Panc1 (cell line): ENCODE measurements around the gene OSBPL10. TPM values are rescaled to one million over a fixed set of nuclear protein-coding genes. Genes with fewer than 3 reads are reported as not detected.

Experiments
- ATAC-seq: fragments of 200-7000 bp; cut with Tn5 transposase; 2 replicates; pipeline ENCODE4 v1.9.1; 2020; ENCODE audit warnings: mild to moderate bottlenecking, moderate library complexity
- BruUV-seq: library from RNA; stranded (reverse); fragments of 400-500 nt; replicated peaks from 2 replicates; lab custom pipeline; 2021; lab: Mats Ljungman, UMichigan
- CTCF ChIA-PET: fragments of 300-600 bp; sonication (Branson Sonifier 250); formaldehyde crosslinking; loops from one replicate; lab custom pipeline; 2022; ENCODE audit warnings: antibody characterized with exemption; lab: Charles Lee
- POLR2A ChIA-PET: fragments of 300-600 bp; sonication (Branson Sonifier 250); formaldehyde crosslinking; loops from one replicate; lab custom pipeline; 2022; ENCODE audit warnings: antibody characterized with exemption; lab: Charles Lee
- DNase-seq: peaks from one replicate; pipeline ENCODE4 v3.0.0-alpha.2; 2010; ENCODE audit warnings: low read depth, low spot score
- H3K27ac ChIP-seq: 2 replicates; pipeline ENCODE4 v1.5.1; 2011; ENCODE audit warnings: mild to moderate bottlenecking, low read length, inconsistent platforms
- H3K27me3 ChIP-seq: fragments of 200-500 bp; sonication (Bioruptor generic); 2 replicates; pipeline ENCODE4 v1.6.0; 2014; ENCODE audit warnings: low read length, inconsistent platforms; ENCODE audit not compliant: control insufficient read depth, insufficient read depth
- H3K36me3 ChIP-seq: fragments of 200-500 bp; sonication (Bioruptor generic); 2 replicates; pipeline ENCODE4 v1.5.1; 2014; ENCODE audit warnings: inconsistent platforms, mild to moderate bottlenecking, low read length, moderate library complexity; ENCODE audit not compliant: control insufficient read depth, insufficient read depth
- H3K4me1 ChIP-seq: 2 replicates; pipeline ENCODE4 v1.5.1; 2011; ENCODE audit warnings: inconsistent platforms, mild to moderate bottlenecking, low read length, moderate library complexity; ENCODE audit not compliant: control insufficient read depth, insufficient read depth
- H3K4me3 ChIP-seq, 2 experiments: 2 replicates each; pipeline ENCODE4 v1.5.1; 2011 to 2012; ENCODE audit warnings: low read depth in 2 of 2, low read length in 2 of 2, mild to moderate bottlenecking in 2 of 2, inconsistent platforms in 1 of 2, moderate library complexity in 1 of 2
- H3K9me3 ChIP-seq: fragments of 200-500 bp; sonication (Bioruptor generic); 2 replicates; pipeline ENCODE4 v1.5.1; 2014; ENCODE audit warnings: low read depth, mild to moderate bottlenecking, inconsistent platforms, low read length, moderate library complexity; ENCODE audit not compliant: control insufficient read depth, insufficient read depth
- POLR2AphosphoS5 ChIP-seq: IDR thresholded peaks from 2 replicates; pipeline ENCODE4 v1.6.1; 2012; ENCODE audit warnings: mild to moderate bottlenecking, low read depth, low read length, moderate library complexity
- SIN3A ChIP-seq: IDR thresholded peaks from 2 replicates; pipeline ENCODE4 v1.6.1; 2012; ENCODE audit warnings: low read depth, mild to moderate bottlenecking, low read length, moderate library complexity, borderline replicate concordance; ENCODE audit not compliant: insufficient read depth
- TCF7L2 ChIP-seq: IDR thresholded peaks from 2 replicates; pipeline ENCODE4 v1.6.1; 2011; ENCODE audit warnings: mild to moderate bottlenecking, low read depth, low read length, inconsistent platforms
- in situ Hi-C: cut with HindIII; loops from 2 replicates; pipeline ENCODE4 v1.10.0; 2016; ENCODE audit warnings: low sequenced_read_pairs, low pct_unique_long_range_greater_than_20kb
- intact Hi-C: fragments of 100-400 bp; cut with micrococcal nuclease; formaldehyde crosslinking; loops from one replicate; pipeline ENCODE4 v1.10.0; 2022; ENCODE audit not compliant: unreplicated experiment
- total RNA-seq: library from RNA; stranded (reverse); gene quantifications from one replicate; pipeline ENCODE4 v1.2.1, GENCODE V29; 2021; ENCODE audit not compliant: unreplicated experiment
- TF ChIP-seq, protein P1 (sequence below): fragments of 450-650 bp; IDR thresholded peaks from 2 replicates; pipeline ENCODE4 v1.5.1; 2017; ENCODE audit warnings: mild to moderate bottlenecking
- TF ChIP-seq, protein P2 (sequence below), 2 experiments: IDR thresholded peaks; 2 replicates each; pipeline ENCODE4 v1.6.1; 2011 to 2012; ENCODE audit warnings: low read depth in 2 of 2, control low read depth in 1 of 2, low read length in 1 of 2, mild to moderate bottlenecking in 1 of 2, moderate library complexity in 1 of 2; ENCODE audit not compliant: insufficient read depth in 1 of 2

The OSBPL10 gene
- total RNA-seq, 1 experiment from 2014 or later, result 88.1 TPM

DNA sequence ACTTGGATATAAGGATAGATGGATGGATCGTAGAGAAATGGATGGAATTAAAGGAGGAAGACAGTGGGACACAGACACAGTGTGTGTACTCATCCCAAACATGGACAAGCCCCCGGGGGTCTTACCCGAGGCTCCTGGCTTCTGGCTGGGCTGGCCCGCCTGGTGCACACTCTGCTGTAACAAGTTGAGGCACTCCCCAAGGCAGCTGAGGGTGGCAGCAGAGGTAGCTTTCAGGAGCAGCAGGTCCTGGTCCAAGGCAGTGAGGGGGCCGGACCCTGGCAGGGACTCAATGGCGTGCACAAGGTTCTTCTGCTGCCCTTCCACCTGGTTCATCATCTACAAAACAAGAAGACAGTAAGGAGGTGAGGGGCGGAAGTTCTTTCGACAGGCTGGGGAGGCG is 233.3 kb downstream of the OSBPL10 start:
- Histone ChIP-seq H3K27ac (no peak overlapping the region), H3K27me3 (no peaks in the 10 kb centered on the region), H3K4me3 (no peak overlapping the region), H3K4me1 (peaks cover under 1% of the 10 kb centered on the region; the same call in 1 of the 2 replicates), H3K9me3 (no peaks in the 10 kb centered on the region), H3K36me3 (no peaks in the 10 kb centered on the region)
- intact Hi-C loops (no loop called here), in situ Hi-C loops (no loop called here)
- no peak for TF ChIP-seq TCF7L2
- TF ChIP-seq, protein P1, sequence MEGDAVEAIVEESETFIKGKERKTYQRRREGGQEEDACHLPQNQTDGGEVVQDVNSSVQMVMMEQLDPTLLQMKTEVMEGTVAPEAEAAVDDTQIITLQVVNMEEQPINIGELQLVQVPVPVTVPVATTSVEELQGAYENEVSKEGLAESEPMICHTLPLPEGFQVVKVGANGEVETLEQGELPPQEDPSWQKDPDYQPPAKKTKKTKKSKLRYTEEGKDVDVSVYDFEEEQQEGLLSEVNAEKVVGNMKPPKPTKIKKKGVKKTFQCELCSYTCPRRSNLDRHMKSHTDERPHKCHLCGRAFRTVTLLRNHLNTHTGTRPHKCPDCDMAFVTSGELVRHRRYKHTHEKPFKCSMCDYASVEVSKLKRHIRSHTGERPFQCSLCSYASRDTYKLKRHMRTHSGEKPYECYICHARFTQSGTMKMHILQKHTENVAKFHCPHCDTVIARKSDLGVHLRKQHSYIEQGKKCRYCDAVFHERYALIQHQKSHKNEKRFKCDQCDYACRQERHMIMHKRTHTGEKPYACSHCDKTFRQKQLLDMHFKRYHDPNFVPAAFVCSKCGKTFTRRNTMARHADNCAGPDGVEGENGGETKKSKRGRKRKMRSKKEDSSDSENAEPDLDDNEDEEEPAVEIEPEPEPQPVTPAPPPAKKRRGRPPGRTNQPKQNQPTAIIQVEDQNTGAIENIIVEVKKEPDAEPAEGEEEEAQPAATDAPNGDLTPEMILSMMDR, result no peak
- TF ChIP-seq, protein P2, sequence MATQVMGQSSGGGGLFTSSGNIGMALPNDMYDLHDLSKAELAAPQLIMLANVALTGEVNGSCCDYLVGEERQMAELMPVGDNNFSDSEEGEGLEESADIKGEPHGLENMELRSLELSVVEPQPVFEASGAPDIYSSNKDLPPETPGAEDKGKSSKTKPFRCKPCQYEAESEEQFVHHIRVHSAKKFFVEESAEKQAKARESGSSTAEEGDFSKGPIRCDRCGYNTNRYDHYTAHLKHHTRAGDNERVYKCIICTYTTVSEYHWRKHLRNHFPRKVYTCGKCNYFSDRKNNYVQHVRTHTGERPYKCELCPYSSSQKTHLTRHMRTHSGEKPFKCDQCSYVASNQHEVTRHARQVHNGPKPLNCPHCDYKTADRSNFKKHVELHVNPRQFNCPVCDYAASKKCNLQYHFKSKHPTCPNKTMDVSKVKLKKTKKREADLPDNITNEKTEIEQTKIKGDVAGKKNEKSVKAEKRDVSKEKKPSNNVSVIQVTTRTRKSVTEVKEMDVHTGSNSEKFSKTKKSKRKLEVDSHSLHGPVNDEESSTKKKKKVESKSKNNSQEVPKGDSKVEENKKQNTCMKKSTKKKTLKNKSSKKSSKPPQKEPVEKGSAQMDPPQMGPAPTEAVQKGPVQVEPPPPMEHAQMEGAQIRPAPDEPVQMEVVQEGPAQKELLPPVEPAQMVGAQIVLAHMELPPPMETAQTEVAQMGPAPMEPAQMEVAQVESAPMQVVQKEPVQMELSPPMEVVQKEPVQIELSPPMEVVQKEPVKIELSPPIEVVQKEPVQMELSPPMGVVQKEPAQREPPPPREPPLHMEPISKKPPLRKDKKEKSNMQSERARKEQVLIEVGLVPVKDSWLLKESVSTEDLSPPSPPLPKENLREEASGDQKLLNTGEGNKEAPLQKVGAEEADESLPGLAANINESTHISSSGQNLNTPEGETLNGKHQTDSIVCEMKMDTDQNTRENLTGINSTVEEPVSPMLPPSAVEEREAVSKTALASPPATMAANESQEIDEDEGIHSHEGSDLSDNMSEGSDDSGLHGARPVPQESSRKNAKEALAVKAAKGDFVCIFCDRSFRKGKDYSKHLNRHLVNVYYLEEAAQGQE (IDR thresholded peaks at IDR 0.05; ENCODE audit: insufficient read depth in 1 of 2, low read depth in 2 of 2, low read length in 1 of 2), result no peak
- TF ChIP-seq SIN3A, result no peak
- TF ChIP-seq POLR2AphosphoS5, result no peak
- ChIA-PET CTCF (interaction anchor here (0.7 kb wide), 1 partner anchor 15 kb away, joined by 5 read pairs; no protein-coding TSS in a partner anchor), POLR2A (no interaction called here)
- no TSS peak for BruUV-seq
- no peak for ATAC-seq
- DNase-seq, result no peak

DNA sequence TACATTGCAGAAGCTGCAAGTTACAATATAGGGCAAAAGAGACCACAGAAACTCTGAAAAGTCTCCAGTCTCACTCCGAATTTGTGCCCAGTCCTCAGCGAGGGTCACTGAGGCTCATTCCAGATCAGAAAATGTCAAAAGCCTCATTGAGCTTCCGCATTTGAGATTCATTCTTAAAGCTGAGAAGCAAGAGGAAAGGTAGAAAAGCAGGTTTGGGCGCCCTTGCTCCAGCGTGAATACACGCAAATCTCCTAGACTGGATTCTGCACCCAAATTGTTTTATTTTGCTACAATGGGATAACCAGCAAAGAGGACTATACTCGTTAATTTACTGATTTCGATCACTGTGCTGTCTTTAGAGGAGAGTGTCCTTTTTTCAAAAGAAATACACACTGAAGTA is 236.1 kb downstream of the OSBPL10 start:
- H3K27me3 ChIP-seq, result no peaks in the 10 kb centered on the region
- no peaks in the 10 kb centered on the region for H3K36me3 ChIP-seq
- DNase-seq (no peak), ATAC-seq (no peak)
- H3K4me3 ChIP-seq, result no peak overlapping the region
- no peak overlapping the region for H3K27ac ChIP-seq
- CTCF ChIA-PET, result no interaction called here
- POLR2A ChIA-PET, result no interaction called here
- in situ Hi-C loops (no loop called here), intact Hi-C loops (no loop called here)
- TF ChIP-seq POLR2AphosphoS5, result no peak
- no peak for TF ChIP-seq SIN3A
- TF ChIP-seq TCF7L2, result no peak
- BruUV-seq, result no TSS peak
- H3K9me3 ChIP-seq, result no peaks in the 10 kb centered on the region
- H3K4me1 ChIP-seq, result no peaks in the 10 kb centered on the region

DNA sequence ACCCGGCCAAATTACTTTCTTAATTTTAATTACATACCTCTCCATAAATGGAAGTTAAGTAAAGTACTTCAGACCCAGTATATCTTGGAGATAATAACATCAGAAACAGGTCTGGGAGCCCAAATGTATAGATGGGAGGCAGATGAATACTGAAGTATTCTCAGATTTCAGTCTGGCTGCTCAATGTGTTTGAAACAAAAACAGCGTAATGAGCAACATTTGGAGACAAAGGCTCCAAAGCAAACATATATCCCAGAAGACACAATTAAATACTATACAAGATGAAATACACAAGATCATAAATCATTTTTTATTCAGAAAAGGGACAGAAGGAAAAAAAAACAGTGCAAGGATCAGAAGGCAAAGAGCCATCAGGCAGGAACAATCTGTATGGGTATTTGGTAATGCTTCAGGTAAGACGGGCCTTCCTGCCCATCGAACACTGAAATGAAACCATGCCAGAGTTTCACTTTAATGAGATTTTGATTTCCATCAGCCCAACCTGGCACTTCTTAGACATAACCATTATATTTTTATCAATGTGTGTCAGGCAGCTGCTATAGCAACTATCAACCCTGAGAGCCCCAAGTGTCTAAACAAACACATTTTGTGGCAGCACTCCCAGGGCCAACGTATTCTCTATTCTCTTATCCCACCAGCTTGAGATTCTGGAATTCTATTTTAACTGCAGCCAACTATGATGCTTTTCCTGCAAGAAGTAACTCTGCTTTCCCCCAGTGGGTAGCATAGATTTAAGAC is 237.6 kb downstream of the OSBPL10 start:
- Histone ChIP-seq H3K9me3 (no peaks in the 10 kb centered on the region), H3K27me3 (no peaks in the 10 kb centered on the region), H3K4me3 (no peak overlapping the region), H3K27ac (no peak overlapping the region), H3K36me3 (no peaks in the 10 kb centered on the region), H3K4me1 (no peaks in the 10 kb centered on the region)
- ATAC-seq, result no peak
- ChIA-PET POLR2A (no interaction called here), CTCF (no interaction called here)
- intact Hi-C loops, result no loop called here
- no TSS peak for BruUV-seq
- TF ChIP-seq, protein P2 (IDR thresholded peaks at IDR 0.05; ENCODE audit: insufficient read depth in 1 of 2, low read depth in 2 of 2, low read length in 1 of 2), result no peak
- TF ChIP-seq, protein P1, result no peak
- no peak for TF ChIP-seq SIN3A
- TF ChIP-seq POLR2AphosphoS5, result no peak
- no peak for TF ChIP-seq TCF7L2
- in situ Hi-C loops, result no loop called here
- DNase-seq, result no peak
